ENCODE results near the gene ZNF440.
"Not testable (repeated sequence)": the region's sequence is repeated elsewhere in the genome, so short reads cannot be mapped to it uniquely, and the experiment has no call there.

DNA sequence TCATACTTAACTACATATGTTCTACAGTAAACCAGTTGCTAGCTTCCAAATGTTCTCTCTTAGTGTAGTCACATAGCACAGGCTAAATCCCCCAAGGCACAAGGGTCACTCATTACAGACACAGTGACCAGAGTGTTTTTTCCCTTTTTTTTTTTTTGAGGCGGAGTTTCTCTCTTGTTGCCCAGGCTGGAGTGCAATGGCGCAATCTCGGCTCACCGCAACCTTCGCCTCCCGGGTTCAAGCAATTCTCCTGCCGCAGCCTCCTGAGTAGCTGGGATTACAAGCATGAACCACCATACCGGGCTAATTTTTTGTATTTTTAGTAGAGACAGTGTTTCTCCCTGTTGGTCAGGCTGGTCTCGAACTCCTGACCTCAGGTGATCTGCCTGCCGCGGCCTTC, 37.4 kb upstream of the ZNF440 start:
- TF ChIP-seq, protein P1, sequence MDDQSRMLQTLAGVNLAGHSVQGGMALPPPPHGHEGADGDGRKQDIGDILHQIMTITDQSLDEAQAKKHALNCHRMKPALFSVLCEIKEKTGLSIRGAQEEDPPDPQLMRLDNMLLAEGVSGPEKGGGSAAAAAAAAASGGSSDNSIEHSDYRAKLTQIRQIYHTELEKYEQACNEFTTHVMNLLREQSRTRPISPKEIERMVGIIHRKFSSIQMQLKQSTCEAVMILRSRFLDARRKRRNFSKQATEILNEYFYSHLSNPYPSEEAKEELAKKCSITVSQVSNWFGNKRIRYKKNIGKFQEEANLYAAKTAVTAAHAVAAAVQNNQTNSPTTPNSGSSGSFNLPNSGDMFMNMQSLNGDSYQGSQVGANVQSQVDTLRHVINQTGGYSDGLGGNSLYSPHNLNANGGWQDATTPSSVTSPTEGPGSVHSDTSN (IDR thresholded peaks at IDR 0.05), result not testable (repeated sequence)
- TF ChIP-seq, protein P2, sequence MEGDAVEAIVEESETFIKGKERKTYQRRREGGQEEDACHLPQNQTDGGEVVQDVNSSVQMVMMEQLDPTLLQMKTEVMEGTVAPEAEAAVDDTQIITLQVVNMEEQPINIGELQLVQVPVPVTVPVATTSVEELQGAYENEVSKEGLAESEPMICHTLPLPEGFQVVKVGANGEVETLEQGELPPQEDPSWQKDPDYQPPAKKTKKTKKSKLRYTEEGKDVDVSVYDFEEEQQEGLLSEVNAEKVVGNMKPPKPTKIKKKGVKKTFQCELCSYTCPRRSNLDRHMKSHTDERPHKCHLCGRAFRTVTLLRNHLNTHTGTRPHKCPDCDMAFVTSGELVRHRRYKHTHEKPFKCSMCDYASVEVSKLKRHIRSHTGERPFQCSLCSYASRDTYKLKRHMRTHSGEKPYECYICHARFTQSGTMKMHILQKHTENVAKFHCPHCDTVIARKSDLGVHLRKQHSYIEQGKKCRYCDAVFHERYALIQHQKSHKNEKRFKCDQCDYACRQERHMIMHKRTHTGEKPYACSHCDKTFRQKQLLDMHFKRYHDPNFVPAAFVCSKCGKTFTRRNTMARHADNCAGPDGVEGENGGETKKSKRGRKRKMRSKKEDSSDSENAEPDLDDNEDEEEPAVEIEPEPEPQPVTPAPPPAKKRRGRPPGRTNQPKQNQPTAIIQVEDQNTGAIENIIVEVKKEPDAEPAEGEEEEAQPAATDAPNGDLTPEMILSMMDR (IDR thresholded peaks at IDR 0.05), result not testable (repeated sequence)
- not testable (repeated sequence) for TF ChIP-seq EP300 (IDR thresholded peaks at IDR 0.05); RFX5 (IDR thresholded peaks at IDR 0.05); HOXB13 (CRISPR knock-in tag; IDR thresholded peaks at IDR 0.05; ENCODE audit: low read depth)
- TF ChIP-seq, protein P3, sequence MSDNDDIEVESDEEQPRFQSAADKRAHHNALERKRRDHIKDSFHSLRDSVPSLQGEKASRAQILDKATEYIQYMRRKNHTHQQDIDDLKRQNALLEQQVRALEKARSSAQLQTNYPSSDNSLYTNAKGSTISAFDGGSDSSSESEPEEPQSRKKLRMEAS (IDR thresholded peaks at IDR 0.05), result not testable (repeated sequence)
